ENCODE measurements around the gene GIT1. TPM values are rescaled to one million over a fixed set of nuclear protein-coding genes. Genes with fewer than 3 reads are reported as not detected.

GIT1 gene
- total and polyA plus RNA-seq, 9 of the 15 experiments (the other 6 are each of a cell fraction or from before 2014, with no cell fraction given) = 0.35 to 35.3 (median 17.1) TPM

GRCh38 chr17:29572691-29573557 lies 16.5 kb downstream of the GIT1 start:
- H3K9me1 ChIP-seq (ENCODE audit: control insufficient read depth, insufficient read depth, low read length) = peaks cover 3% of the 10 kb centered on the region
- in situ Hi-C loops (cut with MboI) (no loop called here), intact Hi-C loops (cut with micrococcal nuclease) (no loop called here)
- no peak for FAIRE-seq
- peaks cover 46% of the 10 kb centered on the region; the same call in 2 of the 3 replicates for H3K36me3 ChIP-seq (ENCODE audit: control insufficient read depth, insufficient read depth, low read length)
- no peaks in the 10 kb centered on the region for H3K79me2 ChIP-seq (ENCODE audit: control insufficient read depth, insufficient read depth, low read length)
- POLR2A ChIA-PET = interaction anchor here (0.5 to 1.0 kb wide), 3 partner anchors 9 to 510 kb away, joined by 3 to 4 read pairs (median 4); no protein-coding TSS in a partner anchor
- H4K20me1 ChIP-seq (replicated peaks; ENCODE audit: control insufficient read depth, insufficient read depth, low read length) = no peaks in the 10 kb centered on the region
- H3K9ac ChIP-seq (ENCODE audit: insufficient read depth in 1 of 2, low read depth in 2 of 2, low read length in 2 of 2) = peak overlapping the region in 1 of 2 experiments; percentile 62; a peak in 2 of 4 replicates
- no peak overlapping the region for H3K4me2 ChIP-seq (ENCODE audit: insufficient read depth, low read length)
- CTCF ChIA-PET (ENCODE audit: low intra/inter-chr PET ratio) = interaction anchor here (1.0 kb wide), 1 partner anchor 354 kb away, joined by 3 read pairs; no protein-coding TSS in a partner anchor
- peak; percentile 64 to 72 (median 70) for DNase-seq (ENCODE audit: extremely low read depth in 1 of 4, low spot score in 3 of 4)
- H3K27ac ChIP-seq (ENCODE audit: extremely low read depth, low read depth, low read length) = no peak overlapping the region
- no peaks in the 10 kb centered on the region for H3K27me3 ChIP-seq (ENCODE audit: control insufficient read depth in 2 of 2, insufficient read depth in 2 of 2, low read length in 2 of 2)
- no peak overlapping the region for H3K4me3 ChIP-seq
- 50% methylated on average over 37 of the region's 62 CpGs for WGBS (ENCODE audit: insufficient coverage, low coverage, missing lambda C conversion rate)
- peaks cover 3 to 65% of the 10 kb centered on the region in 2 experiments; a peak in 4 of 5 replicates for H3K4me1 ChIP-seq (replicated peaks in 1 of 2; ENCODE audit: control insufficient read depth in 2 of 2, insufficient read depth in 2 of 2, low read length in 2 of 2)
- no peak overlapping the region; the same call in 1 of the 2 replicates for H2AFZ ChIP-seq (ENCODE audit: low read depth, low read length)
- no TSS peak for BruUV-seq (replicated peaks)
- no peaks in the 10 kb centered on the region for H3K9me3 ChIP-seq (replicated peaks; ENCODE audit: control insufficient read depth, insufficient read depth, low read depth, low read length)
- ATAC-seq = peak; percentile 58
- TF ChIP-seq CTBP1 (IDR thresholded peaks at IDR 0.05; ENCODE audit: borderline replicate concordance) (no peak), ZNF197 (CRISPR knock-in tag; IDR thresholded peaks at IDR 0.05; ENCODE audit: low read depth) (no peak), L3MBTL2 (IDR thresholded peaks at IDR 0.05) (peak; percentile 84), SOX6 (IDR thresholded peaks at IDR 0.05) (no peak), ZNF274 (IDR thresholded peaks at IDR 0.05; ENCODE audit: borderline replicate concordance, low read depth, low read length) (no peak), HDAC6 (IDR thresholded peaks at IDR 0.05; ENCODE audit: low read depth, low read length) (no peak), ZKSCAN1 (IDR thresholded peaks at IDR 0.05; ENCODE audit: low read depth, low read length) (no peak), HOXB6 (CRISPR knock-in tag; IDR thresholded peaks at IDR 0.05; ENCODE audit: borderline replicate concordance) (no peak), GTF2F1 (IDR thresholded peaks at IDR 0.05; ENCODE audit: low read depth, low read length) (no peak)
- TF ChIP-seq, protein P1, sequence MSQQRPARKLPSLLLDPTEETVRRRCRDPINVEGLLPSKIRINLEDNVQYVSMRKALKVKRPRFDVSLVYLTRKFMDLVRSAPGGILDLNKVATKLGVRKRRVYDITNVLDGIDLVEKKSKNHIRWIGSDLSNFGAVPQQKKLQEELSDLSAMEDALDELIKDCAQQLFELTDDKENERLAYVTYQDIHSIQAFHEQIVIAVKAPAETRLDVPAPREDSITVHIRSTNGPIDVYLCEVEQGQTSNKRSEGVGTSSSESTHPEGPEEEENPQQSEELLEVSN (IDR thresholded peaks at IDR 0.05; ENCODE audit: borderline replicate concordance in 1 of 2, extremely low read depth in 1 of 2, insufficient read depth in 1 of 2, insufficient read length in 1 of 2, low read depth in 1 of 2, low read length in 1 of 2, poor library complexity in 1 of 2, severe bottlenecking in 1 of 2) = peak; percentile 83 to 85
- TF ChIP-seq, protein P2, sequence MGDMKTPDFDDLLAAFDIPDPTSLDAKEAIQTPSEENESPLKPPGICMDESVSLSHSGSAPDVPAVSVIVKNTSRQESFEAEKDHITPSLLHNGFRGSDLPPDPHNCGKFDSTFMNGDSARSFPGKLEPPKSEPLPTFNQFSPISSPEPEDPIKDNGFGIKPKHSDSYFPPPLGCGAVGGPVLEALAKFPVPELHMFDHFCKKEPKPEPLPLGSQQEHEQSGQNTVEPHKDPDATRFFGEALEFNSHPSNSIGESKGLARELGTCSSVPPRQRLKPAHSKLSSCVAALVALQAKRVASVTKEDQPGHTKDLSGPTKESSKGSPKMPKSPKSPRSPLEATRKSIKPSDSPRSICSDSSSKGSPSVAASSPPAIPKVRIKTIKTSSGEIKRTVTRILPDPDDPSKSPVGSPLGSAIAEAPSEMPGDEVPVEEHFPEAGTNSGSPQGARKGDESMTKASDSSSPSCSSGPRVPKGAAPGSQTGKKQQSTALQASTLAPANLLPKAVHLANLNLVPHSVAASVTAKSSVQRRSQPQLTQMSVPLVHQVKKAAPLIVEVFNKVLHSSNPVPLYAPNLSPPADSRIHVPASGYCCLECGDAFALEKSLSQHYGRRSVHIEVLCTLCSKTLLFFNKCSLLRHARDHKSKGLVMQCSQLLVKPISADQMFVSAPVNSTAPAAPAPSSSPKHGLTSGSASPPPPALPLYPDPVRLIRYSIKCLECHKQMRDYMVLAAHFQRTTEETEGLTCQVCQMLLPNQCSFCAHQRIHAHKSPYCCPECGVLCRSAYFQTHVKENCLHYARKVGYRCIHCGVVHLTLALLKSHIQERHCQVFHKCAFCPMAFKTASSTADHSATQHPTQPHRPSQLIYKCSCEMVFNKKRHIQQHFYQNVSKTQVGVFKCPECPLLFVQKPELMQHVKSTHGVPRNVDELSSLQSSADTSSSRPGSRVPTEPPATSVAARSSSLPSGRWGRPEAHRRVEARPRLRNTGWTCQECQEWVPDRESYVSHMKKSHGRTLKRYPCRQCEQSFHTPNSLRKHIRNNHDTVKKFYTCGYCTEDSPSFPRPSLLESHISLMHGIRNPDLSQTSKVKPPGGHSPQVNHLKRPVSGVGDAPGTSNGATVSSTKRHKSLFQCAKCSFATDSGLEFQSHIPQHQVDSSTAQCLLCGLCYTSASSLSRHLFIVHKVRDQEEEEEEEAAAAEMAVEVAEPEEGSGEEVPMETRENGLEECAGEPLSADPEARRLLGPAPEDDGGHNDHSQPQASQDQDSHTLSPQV (IDR thresholded peaks at IDR 0.05) = 0 out of 2 replicates have a peak, but pooled peaks have one; percentile 64
- TF ChIP-seq, protein P3, sequence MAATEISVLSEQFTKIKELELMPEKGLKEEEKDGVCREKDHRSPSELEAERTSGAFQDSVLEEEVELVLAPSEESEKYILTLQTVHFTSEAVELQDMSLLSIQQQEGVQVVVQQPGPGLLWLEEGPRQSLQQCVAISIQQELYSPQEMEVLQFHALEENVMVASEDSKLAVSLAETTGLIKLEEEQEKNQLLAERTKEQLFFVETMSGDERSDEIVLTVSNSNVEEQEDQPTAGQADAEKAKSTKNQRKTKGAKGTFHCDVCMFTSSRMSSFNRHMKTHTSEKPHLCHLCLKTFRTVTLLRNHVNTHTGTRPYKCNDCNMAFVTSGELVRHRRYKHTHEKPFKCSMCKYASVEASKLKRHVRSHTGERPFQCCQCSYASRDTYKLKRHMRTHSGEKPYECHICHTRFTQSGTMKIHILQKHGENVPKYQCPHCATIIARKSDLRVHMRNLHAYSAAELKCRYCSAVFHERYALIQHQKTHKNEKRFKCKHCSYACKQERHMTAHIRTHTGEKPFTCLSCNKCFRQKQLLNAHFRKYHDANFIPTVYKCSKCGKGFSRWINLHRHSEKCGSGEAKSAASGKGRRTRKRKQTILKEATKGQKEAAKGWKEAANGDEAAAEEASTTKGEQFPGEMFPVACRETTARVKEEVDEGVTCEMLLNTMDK (IDR thresholded peaks at IDR 0.05; ENCODE audit: borderline replicate concordance, insufficient read depth, low read depth, low read length, poor library complexity, severe bottlenecking) = peak; percentile 61

Measured in K562 (cell line).